ENCODE measurements around the gene NALCN.

DNA sequence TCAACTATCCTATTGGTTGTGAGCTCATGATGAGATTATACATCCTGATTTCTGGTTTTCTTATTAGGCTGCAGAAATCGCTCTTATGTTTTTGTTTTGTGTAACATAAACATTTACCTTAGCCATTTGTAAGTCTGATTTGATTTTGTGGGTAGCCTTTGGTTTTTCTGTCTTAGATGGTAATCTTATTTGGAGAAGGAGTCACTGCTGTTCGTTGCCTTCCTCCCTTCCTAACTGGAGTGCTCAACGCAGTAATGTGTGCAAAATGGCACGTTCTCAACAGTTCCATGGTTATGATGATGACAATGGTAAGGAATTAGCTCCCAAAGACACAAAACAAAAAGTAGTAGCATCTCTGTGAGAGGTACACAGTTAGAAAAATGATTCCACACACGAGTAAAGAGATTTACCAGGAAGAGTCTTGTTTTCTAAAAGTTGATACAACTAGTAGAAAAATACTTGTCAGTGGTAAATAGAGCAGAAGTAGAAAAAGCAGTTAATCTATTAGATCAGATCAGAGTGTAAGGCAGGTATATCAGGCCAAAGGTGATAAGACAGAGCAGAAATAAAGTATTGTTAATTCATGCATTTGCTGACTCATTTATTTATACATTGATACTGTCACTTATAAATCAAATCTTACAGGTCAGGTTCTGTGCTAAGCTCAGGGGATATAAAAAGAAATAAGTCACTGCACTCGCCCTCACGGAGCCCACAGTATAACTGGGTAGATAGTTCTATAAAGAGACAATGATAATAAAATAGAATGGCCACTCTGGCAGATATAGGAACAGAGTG lies 270.0 kb downstream of the NALCN start:
- TF ChIP-seq, protein P1, sequence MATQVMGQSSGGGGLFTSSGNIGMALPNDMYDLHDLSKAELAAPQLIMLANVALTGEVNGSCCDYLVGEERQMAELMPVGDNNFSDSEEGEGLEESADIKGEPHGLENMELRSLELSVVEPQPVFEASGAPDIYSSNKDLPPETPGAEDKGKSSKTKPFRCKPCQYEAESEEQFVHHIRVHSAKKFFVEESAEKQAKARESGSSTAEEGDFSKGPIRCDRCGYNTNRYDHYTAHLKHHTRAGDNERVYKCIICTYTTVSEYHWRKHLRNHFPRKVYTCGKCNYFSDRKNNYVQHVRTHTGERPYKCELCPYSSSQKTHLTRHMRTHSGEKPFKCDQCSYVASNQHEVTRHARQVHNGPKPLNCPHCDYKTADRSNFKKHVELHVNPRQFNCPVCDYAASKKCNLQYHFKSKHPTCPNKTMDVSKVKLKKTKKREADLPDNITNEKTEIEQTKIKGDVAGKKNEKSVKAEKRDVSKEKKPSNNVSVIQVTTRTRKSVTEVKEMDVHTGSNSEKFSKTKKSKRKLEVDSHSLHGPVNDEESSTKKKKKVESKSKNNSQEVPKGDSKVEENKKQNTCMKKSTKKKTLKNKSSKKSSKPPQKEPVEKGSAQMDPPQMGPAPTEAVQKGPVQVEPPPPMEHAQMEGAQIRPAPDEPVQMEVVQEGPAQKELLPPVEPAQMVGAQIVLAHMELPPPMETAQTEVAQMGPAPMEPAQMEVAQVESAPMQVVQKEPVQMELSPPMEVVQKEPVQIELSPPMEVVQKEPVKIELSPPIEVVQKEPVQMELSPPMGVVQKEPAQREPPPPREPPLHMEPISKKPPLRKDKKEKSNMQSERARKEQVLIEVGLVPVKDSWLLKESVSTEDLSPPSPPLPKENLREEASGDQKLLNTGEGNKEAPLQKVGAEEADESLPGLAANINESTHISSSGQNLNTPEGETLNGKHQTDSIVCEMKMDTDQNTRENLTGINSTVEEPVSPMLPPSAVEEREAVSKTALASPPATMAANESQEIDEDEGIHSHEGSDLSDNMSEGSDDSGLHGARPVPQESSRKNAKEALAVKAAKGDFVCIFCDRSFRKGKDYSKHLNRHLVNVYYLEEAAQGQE (tag by site-specific recombination; IDR thresholded peaks at IDR 0.05): no peak
- TF ChIP-seq, protein P2, sequence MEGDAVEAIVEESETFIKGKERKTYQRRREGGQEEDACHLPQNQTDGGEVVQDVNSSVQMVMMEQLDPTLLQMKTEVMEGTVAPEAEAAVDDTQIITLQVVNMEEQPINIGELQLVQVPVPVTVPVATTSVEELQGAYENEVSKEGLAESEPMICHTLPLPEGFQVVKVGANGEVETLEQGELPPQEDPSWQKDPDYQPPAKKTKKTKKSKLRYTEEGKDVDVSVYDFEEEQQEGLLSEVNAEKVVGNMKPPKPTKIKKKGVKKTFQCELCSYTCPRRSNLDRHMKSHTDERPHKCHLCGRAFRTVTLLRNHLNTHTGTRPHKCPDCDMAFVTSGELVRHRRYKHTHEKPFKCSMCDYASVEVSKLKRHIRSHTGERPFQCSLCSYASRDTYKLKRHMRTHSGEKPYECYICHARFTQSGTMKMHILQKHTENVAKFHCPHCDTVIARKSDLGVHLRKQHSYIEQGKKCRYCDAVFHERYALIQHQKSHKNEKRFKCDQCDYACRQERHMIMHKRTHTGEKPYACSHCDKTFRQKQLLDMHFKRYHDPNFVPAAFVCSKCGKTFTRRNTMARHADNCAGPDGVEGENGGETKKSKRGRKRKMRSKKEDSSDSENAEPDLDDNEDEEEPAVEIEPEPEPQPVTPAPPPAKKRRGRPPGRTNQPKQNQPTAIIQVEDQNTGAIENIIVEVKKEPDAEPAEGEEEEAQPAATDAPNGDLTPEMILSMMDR (tag by site-specific recombination; IDR thresholded peaks at IDR 0.05): no peak
- TF ChIP-seq ZNF23 (tag by site-specific recombination; IDR thresholded peaks at IDR 0.05; ENCODE audit: borderline replicate concordance) (no peak), IKZF3 (tag by site-specific recombination; IDR thresholded peaks at IDR 0.05) (no peak), MYNN (tag by site-specific recombination; IDR thresholded peaks at IDR 0.05; ENCODE audit: borderline replicate concordance) (no peak), ZNF121 (tag by site-specific recombination; IDR thresholded peaks at IDR 0.05) (no peak), ZNF670 (tag by site-specific recombination; IDR thresholded peaks at IDR 0.05; ENCODE audit: low read depth) (no peak), REPIN1 (tag by site-specific recombination; IDR thresholded peaks at IDR 0.05; ENCODE audit: low read depth) (no peak), BCL11B (tag by site-specific recombination; IDR thresholded peaks at IDR 0.05; ENCODE audit: low read depth) (no peak), ZNF266 (tag by site-specific recombination; IDR thresholded peaks at IDR 0.05; ENCODE audit: low read depth) (no peak), ZBTB7A (tag by site-specific recombination; IDR thresholded peaks at IDR 0.05; ENCODE audit: low read depth) (no peak)
- TF ChIP-seq, protein P3, sequence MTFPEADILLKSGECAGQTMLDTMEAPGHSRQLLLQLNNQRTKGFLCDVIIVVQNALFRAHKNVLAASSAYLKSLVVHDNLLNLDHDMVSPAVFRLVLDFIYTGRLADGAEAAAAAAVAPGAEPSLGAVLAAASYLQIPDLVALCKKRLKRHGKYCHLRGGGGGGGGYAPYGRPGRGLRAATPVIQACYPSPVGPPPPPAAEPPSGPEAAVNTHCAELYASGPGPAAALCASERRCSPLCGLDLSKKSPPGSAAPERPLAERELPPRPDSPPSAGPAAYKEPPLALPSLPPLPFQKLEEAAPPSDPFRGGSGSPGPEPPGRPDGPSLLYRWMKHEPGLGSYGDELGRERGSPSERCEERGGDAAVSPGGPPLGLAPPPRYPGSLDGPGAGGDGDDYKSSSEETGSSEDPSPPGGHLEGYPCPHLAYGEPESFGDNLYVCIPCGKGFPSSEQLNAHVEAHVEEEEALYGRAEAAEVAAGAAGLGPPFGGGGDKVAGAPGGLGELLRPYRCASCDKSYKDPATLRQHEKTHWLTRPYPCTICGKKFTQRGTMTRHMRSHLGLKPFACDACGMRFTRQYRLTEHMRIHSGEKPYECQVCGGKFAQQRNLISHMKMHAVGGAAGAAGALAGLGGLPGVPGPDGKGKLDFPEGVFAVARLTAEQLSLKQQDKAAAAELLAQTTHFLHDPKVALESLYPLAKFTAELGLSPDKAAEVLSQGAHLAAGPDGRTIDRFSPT (tag by site-specific recombination; IDR thresholded peaks at IDR 0.05): no peak
- TF ChIP-seq, protein P4, sequence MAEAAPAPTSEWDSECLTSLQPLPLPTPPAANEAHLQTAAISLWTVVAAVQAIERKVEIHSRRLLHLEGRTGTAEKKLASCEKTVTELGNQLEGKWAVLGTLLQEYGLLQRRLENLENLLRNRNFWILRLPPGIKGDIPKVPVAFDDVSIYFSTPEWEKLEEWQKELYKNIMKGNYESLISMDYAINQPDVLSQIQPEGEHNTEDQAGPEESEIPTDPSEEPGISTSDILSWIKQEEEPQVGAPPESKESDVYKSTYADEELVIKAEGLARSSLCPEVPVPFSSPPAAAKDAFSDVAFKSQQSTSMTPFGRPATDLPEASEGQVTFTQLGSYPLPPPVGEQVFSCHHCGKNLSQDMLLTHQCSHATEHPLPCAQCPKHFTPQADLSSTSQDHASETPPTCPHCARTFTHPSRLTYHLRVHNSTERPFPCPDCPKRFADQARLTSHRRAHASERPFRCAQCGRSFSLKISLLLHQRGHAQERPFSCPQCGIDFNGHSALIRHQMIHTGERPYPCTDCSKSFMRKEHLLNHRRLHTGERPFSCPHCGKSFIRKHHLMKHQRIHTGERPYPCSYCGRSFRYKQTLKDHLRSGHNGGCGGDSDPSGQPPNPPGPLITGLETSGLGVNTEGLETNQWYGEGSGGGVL (tag by site-specific recombination; IDR thresholded peaks at IDR 0.05): no peak
- TF ChIP-seq, protein P5, sequence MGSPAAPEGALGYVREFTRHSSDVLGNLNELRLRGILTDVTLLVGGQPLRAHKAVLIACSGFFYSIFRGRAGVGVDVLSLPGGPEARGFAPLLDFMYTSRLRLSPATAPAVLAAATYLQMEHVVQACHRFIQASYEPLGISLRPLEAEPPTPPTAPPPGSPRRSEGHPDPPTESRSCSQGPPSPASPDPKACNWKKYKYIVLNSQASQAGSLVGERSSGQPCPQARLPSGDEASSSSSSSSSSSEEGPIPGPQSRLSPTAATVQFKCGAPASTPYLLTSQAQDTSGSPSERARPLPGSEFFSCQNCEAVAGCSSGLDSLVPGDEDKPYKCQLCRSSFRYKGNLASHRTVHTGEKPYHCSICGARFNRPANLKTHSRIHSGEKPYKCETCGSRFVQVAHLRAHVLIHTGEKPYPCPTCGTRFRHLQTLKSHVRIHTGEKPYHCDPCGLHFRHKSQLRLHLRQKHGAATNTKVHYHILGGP (tag by site-specific recombination; IDR thresholded peaks at IDR 0.05): no peak

Measured in HEK293 (cell line).